Esophagus (tissue), 2 donors: Measurements from ENCODE around the gene CNOT8. TPM values are rescaled to one million over a fixed set of nuclear protein-coding genes. Genes with fewer than 3 reads are reported as not detected.

Experiments used
- H3K27ac ChIP-seq, 2 donors: one replicate each; pipeline ENCODE4 v1.5.1; 2013; ENCODE audit warnings: low read depth in 2 of 2, mild to moderate bottlenecking in 2 of 2, inconsistent platforms in 1 of 2, low read length in 1 of 2, moderate library complexity in 1 of 2
- H3K27me3 ChIP-seq, 2 donors: one replicate each; pipeline ENCODE4 v1.6.1; 2013; ENCODE audit warnings: low read length in 2 of 2, control low read depth in 1 of 2, mild to moderate bottlenecking in 1 of 2; ENCODE audit not compliant: insufficient read depth in 2 of 2, control insufficient read depth in 1 of 2
- H3K36me3 ChIP-seq, 2 donors: one replicate each; pipeline ENCODE4 v1.6.1; 2013; ENCODE audit warnings: low read length in 1 of 2; ENCODE audit not compliant: control insufficient read depth in 2 of 2, insufficient read depth in 2 of 2
- H3K4me1 ChIP-seq, 2 donors: one replicate each; pipeline ENCODE4 v1.6.1; 2013; ENCODE audit warnings: low read length in 1 of 2; ENCODE audit not compliant: control insufficient read depth in 2 of 2, insufficient read depth in 2 of 2
- H3K4me3 ChIP-seq, 2 donors: one replicate each; pipeline ENCODE4 v1.5.1; 2013; ENCODE audit warnings: low read length in 2 of 2, mild to moderate bottlenecking in 2 of 2, low read depth in 1 of 2, moderate library complexity in 1 of 2
- H3K9me3 ChIP-seq, 2 donors: one replicate each; pipeline ENCODE4 v1.6.1; 2013; ENCODE audit warnings: mild to moderate bottlenecking in 2 of 2, low read depth in 1 of 2, low read length in 1 of 2, moderate library complexity in 1 of 2; ENCODE audit not compliant: control insufficient read depth in 2 of 2, insufficient read depth in 1 of 2
- WGBS, 2 donors: extraction: QIAGEN DNeasy Blood & Tissue Kit; methylation state at CpG; one replicate each; pipeline ENCODE4 v1.1.7; 2013; 5-methylcytosine and 5-hydroxymethylcytosine counted together
- polyA plus RNA-seq, 2 donors: library from polyadenylated mRNA; stranded (reverse); fragments of 200-250 nt; gene quantifications; one replicate each; pipeline ENCODE4 v1.2.3, GENCODE V29; 2013
- donor health status: healthy with polysubstance abuse.
- donor health status: Bipolar disorder and iron deficiency.

Gene CNOT8
- polyA plus RNA-seq, 2 donors, result 18.1 to 21.2 TPM

DNA sequence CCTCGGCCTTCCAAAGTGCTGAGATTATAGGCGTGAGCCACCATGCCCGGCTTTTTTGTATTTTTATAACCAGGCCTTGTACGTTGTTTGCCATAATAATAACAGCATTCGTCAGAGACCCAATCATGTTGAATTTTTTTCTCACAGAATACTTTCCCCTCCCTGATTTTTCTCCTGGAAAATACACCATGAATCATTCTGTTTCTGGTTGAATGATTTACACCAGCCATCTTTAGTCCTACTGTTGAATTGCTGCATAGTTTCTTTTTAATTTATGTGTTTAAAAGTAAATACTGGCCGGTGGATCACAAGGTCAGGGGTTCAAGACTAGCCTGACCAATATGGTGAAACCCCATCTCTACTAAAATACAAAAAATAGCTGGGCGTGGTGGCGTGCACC is 3.5 kb downstream of the CNOT8 start:
- H3K36me3 ChIP-seq, result no peaks in the 10 kb centered on the region
- H3K4me1 ChIP-seq, result no peaks in the 10 kb centered on the region
- no peak overlapping the region for H3K27ac ChIP-seq
- H3K9me3 ChIP-seq, result no peaks in the 10 kb centered on the region
- no peaks in the 10 kb centered on the region for H3K27me3 ChIP-seq
- H3K4me3 ChIP-seq, result no peak overlapping the region
- 83 to 85% methylated on average over 8 of the region's 8 CpGs for WGBS, 2 donors

DNA sequence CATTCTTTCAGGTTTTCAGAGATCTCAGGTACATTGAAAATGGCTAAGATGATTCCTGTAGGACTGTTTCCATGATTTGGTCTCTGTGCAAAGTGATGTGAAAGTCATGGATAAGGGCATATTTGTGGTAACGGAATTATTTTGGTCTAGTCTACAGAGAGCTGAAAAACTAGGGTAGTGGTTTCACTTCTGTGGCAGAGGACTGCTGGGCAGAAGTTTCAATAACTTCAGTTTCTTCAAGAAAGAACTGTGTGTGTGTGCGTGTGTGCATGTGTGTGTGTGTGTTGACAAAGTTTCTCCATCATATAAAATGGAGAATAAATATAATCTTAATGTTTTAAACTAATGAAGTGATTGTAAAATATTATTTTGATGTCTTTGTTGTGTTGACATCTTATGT is 4.3 kb downstream of the CNOT8 start:
- 77 to 81% methylated on average over 2 of the region's 2 CpGs for WGBS, 2 donors

DNA sequence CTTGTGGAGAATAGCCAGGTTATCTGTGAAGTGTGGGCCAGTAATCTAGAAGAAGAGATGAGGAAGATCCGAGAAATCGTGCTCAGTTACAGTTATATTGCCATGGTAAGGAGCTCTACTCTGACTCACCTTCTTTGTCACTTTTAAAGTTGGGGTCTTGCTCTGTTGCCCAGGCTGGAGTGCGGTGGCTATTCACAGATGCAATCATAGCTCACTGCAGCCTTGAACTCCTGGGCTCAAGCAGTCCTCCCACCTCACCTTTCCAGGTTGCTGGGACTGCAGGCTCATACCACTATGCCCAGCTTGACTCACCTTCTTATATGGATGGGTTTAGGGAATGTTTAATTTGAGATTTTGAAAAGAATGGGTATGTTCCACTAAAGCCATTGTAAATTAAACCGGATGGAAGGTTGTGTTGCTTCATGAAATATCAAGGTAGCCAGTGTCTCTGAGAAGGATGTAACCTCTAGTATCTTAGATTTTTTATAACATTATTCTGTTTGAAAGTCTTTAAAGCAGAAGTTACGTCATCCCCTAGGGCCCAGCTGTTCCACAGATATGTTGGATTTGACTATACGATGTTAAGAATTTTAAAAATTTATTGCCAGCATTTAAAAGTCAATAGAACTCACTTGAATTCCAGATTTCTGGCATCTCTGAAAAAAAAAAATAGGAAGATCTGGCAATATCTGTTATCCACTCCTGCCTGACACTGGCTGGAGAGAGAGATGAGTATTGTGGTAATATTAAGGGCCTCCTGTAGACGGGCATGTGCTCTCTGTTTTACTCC is 5.1 kb downstream of the CNOT8 start:
- no peaks in the 10 kb centered on the region for H3K4me1 ChIP-seq
- no peaks in the 10 kb centered on the region for H3K9me3 ChIP-seq
- no peak overlapping the region for H3K4me3 ChIP-seq
- H3K27me3 ChIP-seq, result no peaks in the 10 kb centered on the region
- 91 to 92% methylated on average over 7 of the region's 7 CpGs for WGBS, 2 donors
- H3K36me3 ChIP-seq, result no peaks in the 10 kb centered on the region
- no peak overlapping the region for H3K27ac ChIP-seq

More for the DNA sequence above, 4.3 kb downstream of the CNOT8 start:
- H3K4me3 ChIP-seq, result no peak overlapping the region
- H3K4me1 ChIP-seq, result no peaks in the 10 kb centered on the region
- no peaks in the 10 kb centered on the region for H3K27me3 ChIP-seq
- no peaks in the 10 kb centered on the region for H3K9me3 ChIP-seq
- no peak overlapping the region for H3K27ac ChIP-seq
- H3K36me3 ChIP-seq, result no peaks in the 10 kb centered on the region

DNA sequence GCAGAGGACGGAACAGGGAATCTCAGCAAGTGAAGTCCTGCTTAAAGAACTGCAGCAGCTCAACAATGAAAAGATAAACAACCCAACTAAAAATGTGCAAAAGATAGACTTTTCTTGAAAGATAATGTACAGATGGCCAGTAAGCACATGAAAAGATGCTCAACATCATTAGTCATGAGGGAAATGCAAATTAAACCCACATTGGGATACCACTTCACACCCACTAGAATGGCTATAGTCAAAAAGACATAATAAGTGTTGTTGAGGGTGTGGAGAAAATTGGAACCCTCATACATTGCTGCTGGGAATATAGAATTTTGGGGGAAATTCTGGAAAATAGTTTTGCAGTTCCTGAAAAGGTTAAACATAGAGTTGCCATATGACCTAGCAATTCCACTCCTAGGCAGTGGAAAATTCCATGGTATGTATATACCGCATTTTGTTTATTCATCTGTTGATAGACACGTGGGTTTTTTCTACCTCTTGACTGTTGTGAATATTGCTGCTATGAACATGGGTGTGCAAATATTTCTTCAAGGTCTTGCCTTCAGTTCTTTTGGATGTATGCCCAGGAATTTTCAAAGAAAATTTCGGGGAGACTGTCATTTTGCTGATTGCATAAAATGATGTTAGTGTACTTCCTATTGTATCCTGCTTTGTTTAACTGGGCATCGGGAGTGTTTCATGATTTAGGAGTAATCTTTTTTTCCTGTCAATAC is 7.2 kb downstream of the CNOT8 start:
- H3K27ac ChIP-seq, result no peak overlapping the region
- WGBS, 2 donors, result 47 to 49% methylated on average over 5 of the region's 5 CpGs
- H3K27me3 ChIP-seq, result no peaks in the 10 kb centered on the region
- peaks cover 0 to 3% of the 10 kb centered on the region in 2 donors for H3K36me3 ChIP-seq
- no peak overlapping the region for H3K4me3 ChIP-seq
- no peaks in the 10 kb centered on the region for H3K4me1 ChIP-seq
- H3K9me3 ChIP-seq, result no peaks in the 10 kb centered on the region

DNA sequence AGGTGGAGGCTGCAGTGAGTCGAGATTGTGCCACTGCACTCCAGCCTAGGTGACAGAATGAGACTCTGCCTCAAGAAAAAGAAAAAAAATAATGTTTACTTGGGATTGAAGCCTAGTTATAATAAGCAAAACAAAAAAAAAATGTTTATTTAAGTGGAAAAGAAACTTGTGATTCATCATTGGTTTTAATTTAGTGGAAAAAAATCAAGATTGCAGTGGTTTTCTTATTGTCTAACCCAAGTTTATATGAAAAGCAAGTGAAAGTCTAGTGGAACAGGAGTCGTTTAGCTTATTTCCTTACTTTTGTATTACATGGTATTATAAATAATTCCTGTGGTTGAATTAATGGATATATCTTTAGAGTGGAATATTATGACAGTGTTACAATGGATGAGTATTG is 8.4 kb downstream of the CNOT8 start:
- H3K4me3 ChIP-seq, result no peak overlapping the region
- 75 to 79% methylated on average over 2 of the region's 2 CpGs for WGBS, 2 donors
- peaks cover 0 to 3% of the 10 kb centered on the region in 2 donors for H3K36me3 ChIP-seq
- H3K4me1 ChIP-seq, result no peaks in the 10 kb centered on the region
- no peaks in the 10 kb centered on the region for H3K27me3 ChIP-seq
- H3K27ac ChIP-seq, result no peak overlapping the region
- H3K9me3 ChIP-seq, result no peaks in the 10 kb centered on the region

DNA sequence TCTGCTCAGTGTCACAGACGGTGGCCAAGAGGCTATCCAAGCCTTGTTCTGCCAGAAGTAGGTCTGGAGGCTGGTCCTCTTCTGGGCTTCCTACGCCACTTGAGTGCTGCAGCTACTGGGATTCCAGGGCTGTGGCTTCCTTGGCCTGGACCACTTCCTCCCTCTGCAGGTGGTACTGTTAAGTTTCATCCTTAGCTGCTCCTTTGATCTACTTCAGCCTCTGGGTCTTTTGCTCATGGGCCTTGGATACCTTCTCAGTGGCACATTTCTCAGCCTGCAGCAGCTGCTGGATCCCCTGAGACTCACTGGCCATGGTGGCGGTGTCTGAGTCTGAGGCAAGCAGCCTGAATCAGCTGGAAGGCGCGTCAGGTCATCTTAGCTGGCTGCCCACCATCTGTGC is 10.3 kb downstream of the CNOT8 start:
- Histone ChIP-seq H3K36me3 (peaks cover 3 to 8% of the 10 kb centered on the region in 2 donors), H3K27me3 (no peaks in the 10 kb centered on the region), H3K4me3 (no peak overlapping the region), H3K9me3 (no peaks in the 10 kb centered on the region), H3K4me1 (no peaks in the 10 kb centered on the region), H3K27ac (no peak overlapping the region)
- 84 to 90% methylated on average over 5 of the region's 5 CpGs for WGBS, 2 donors

DNA sequence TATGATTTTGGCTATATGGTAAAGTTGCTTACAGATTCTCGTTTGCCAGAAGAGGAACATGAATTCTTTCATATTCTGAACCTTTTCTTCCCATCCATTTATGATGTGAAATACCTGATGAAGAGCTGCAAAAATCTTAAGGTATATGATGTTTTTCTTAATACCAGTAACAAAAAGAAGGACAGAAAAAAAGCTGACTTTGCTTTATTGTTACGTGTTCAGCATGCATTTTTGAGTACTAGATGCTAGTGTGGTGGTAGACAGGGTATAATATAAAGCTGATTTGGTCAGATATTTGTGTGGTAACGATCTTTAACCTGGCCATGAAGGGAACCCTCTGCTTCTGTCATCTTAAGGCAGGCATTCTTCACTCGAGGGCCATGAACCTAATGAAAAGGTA is 13.3 kb downstream of the CNOT8 start:
- 87 to 94% methylated on average over 4 of the region's 4 CpGs for WGBS, 2 donors

DNA sequence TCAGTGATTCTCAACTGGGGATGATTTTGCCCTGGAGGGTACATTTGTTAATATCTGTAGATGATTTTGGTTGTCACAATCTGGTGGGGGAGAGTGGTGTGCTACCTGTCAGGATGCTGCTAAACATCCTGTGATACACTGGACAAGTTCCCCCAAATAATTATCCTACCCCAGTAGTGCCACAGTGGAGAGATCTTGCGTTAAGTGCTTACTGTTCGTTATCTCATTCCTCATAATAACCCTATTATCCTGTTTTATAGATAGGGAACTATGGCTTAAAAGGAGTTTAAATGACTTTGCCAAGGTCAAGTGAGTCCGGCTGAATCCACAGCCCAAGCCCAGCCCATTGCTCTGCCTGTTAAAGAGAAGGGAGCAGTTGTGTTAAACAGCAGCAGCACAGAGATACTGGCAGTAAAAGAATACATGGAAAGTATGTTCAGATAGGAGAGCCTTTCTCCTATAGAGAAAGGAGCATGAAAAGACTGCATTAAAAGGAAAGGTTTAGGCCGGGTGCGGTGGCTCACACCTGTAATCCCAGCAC is 15.4 kb downstream of the CNOT8 start:
- Histone ChIP-seq H3K9me3 (peaks cover 2 to 3% of the 10 kb centered on the region in 2 donors), H3K36me3 (peaks cover 6 to 17% of the 10 kb centered on the region in 2 donors), H3K27me3 (no peaks in the 10 kb centered on the region), H3K4me1 (no peaks in the 10 kb centered on the region), H3K27ac (no peak overlapping the region), H3K4me3 (no peak overlapping the region)
- 87 to 94% methylated on average over 5 of the region's 5 CpGs for WGBS, 2 donors

More for the DNA sequence above, 13.3 kb downstream of the CNOT8 start:
- no peaks in the 10 kb centered on the region for H3K9me3 ChIP-seq
- no peak overlapping the region for H3K4me3 ChIP-seq
- no peaks in the 10 kb centered on the region for H3K27me3 ChIP-seq
- no peaks in the 10 kb centered on the region for H3K4me1 ChIP-seq
- H3K27ac ChIP-seq, result no peak overlapping the region
- H3K36me3 ChIP-seq, result peaks cover 6 to 18% of the 10 kb centered on the region in 2 donors

DNA sequence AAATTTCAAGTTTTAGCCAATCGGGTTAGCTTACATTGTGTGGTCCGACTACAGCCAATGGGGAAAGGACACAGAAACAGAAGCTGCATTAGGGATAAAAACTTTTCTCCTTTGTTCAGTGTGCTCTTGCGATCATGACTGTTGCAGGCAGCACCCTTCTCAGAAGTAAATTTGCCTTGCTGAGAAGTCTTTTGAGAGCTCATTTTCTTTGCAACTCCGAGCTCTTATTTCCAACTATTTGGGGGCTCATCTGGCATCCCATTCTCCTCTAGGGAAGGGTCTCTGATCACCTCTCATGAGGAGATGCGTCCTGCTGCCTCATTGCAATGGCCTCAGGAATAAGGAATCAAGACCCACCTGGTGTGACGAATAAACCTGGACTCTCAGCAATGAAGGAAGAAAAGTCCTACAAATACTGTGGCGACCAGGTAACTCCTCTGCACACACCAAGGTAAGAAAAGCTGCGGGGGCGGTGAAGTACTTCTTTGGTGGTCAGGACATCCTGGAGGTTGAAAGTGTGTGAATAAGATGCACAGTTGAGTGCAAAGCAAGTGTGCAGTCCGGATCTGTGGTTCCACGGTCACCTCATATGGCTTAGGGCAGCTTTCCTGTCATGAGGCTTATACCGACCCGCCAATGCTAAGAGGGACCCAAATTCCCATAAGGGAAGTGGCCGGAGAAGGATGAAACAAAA is 20.4 kb downstream of the CNOT8 start:
- Histone ChIP-seq H3K4me3 (no peak overlapping the region), H3K9me3 (peaks cover 3 to 6% of the 10 kb centered on the region in 2 donors), H3K27me3 (no peaks in the 10 kb centered on the region), H3K4me1 (no peaks in the 10 kb centered on the region), H3K36me3 (peaks cover 3 to 10% of the 10 kb centered on the region in 2 donors), H3K27ac (no peak overlapping the region)
- 94 to 96% methylated on average over 14 of the region's 14 CpGs for WGBS, 2 donors
